Measurements from ENCODE around the gene KRT31.
"Not testable (repeated sequence)": the region's sequence is repeated elsewhere in the genome, so short reads cannot be mapped to it uniquely, and the experiment has no call there.

Gene KRT31

DNA sequence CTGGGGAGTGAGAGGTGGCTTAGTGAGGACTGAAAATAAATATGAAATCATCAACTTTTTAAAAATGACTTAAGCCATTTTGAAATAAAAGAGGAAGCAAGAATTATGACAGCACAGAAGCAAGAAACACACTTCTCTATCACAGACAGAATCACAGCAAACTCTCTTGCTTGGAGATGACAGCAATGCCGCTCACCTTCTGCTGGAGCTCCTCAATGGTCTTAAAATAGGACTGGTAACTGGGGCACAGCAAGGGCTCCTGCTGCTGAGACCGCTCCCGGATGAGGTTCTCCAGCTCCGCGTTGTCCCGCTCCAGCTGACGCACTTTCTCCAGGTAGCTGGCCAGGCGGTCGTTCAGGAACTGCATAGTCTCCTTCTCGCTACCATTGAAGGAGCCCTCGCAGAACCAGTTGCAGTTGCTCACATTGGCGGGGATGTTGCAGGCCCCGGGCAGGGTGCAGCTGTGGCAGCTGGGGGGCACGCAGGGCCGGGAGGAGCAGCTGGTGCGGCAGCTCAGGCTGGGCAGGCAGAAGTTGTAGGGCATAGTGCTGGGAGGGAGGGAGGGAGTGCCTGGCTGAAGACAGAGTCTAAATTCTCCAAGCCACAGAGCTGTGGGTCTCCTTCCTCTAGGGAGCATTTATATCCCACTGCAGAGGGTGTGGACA lies at the start of gene KRT31:
Gene KRT31, minus strand, starts transcription at position 613 of the 665 bp plus-strand sequence. Its CDS starts 69 bp downstream, at position 544.
- DNase-seq (ENCODE audit: low read depth, low spot score), result no peak

DNA sequence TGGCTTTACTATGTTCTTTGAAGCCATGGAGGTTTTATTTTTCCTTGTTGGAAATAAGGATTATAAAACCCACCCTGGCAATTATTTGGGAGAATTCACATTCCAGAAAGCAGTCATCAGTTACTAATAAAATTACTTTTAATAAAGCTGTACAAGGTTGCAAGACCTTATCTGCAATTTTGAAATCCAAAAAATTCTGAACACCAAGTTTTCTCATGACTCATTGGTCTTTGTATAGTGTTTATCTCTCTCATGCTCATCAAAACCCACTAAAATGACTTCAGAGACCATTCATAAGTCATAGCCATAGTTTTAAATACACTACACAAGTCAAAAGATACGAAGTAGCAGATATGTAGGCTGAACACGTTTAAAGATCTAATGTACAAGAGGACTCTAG lies 49.4 kb upstream of the KRT31 start:
- no peak for DNase-seq (ENCODE audit: low read depth, low spot score)

DNA sequence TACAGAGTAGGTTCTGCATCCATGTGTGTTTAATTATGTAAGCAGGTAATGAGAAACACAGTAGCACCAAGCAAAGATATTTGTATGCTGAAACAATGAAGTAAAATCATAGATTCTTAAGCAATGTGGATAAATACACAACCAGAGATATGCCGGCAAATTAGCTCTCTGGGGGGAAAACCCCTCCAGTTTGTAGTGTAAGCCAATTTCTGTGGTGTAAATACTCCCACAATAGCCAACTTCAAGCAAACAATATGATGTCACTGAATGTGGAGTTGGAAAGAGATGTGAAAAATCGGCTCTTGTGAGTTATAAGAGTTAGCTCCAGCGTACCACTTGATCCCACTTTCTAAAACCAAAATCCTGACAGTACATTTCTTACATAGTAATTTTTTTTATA lies 47.2 kb upstream of the KRT31 start:
- no peak for DNase-seq (ENCODE audit: low read depth, low spot score)

DNA sequence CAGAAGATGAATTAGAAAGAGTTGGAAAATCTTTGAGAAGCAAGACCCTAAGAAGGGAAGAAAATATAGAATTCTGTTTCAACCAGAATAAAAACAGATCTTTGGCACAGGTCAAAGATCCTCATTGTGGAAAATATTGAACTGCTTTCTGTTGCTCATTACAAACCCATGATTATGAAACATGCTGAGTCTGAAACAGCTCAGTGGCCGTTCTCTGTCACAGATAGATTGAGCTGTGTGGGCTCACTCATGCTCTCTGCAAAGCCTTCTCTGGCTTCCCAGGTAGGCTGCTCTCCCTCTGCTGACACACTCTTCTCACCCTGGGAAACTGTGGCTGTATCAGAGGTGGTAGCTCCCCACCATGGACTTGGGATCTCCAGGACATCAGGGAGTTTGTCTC lies 46.8 kb upstream of the KRT31 start:
- no peak for DNase-seq (ENCODE audit: low read depth, low spot score)

DNA sequence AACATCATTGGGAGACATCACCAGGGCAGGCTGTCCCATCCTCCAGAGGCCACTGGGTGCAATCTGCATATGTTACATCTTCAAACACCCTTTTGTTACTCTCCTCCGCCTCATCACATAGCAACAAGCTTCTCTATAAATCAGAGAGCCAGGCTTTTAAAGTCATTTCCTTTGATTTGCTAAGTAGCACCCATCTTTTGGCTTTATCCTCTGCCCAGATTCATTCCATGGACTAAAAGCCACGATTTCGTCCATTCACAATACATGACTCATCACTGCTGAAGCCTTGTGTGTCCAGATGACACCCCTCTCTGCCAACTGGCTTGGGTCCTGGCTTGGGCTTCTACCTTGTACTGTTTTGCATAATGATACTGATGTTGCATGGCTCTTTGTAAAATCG lies 45.3 kb upstream of the KRT31 start:
- DNase-seq (ENCODE audit: low read depth, low spot score), result no peak

DNA sequence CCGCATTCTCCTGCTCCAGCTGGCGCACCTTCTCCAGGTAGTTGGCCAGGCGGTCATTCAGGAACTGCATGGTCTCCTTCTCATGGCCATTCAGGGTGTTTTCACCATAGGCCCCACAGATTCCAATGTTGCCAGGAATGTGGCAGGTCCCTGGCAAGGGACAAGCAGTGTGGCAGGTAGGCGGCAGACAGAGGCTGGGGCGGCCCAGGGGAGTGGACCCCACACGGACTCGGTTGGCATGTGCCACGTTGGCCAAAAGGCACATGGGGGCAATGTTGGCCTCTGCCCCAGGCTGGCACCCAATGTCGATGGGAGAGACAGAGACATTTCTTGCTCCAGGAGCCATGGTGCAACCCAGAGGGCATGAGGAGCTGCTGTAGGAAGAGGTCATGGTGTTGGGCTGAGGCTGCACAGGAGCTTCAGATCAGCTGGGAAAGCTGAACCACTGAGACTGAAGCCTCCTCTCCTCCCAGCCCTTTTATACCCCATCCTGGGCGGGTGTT lies 43.2 kb upstream of the KRT31 start, which contains the start of gene KRT38:
Gene KRT38, minus strand, starts transcription at position 453 of the 503 bp plus-strand sequence. Its CDS starts 62 bp downstream, at position 391.
- DNase-seq (ENCODE audit: low read depth, low spot score), result no peak

DNA sequence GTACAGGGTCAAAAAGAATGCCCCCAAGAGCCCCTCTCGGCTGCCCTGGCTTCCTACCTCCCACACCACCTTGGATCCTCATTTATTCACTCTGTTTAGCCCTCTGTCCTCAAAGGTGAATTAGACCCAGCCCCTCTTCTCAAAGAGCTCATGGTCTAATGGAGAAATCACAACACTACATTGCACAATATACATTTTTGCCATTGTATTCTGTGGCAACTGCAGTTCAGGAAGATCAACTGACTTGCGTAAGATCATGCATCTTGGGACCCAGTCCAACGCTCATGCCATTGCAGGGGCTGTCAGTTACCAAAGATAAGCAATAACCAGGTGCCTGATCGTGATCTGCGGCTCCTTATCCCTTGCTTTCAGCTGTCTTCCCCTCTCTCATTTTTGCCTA lies 42.0 kb upstream of the KRT31 start:
- DNase-seq (ENCODE audit: low read depth, low spot score), result no peak

DNA sequence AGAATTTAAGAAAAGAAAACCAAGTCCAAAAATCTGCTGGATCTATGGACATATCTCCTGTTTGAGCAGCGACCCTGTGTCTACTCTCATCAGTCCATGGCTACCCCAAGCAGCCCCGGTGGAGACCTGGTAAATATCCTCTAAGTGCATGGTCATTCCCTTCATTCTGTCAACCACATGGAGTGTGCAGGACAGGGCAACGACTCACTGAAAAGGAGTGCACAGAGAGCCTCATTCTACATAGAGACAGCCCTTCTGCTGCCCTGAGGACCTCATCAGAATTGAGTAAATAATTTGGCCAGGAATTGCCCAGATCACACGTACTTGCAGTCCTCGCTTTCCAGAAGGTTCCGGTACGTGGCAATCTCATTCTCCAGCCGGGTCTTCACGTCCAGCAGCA lies 40.4 kb upstream of the KRT31 start:
- DNase-seq (ENCODE audit: low read depth, low spot score), result no peak

DNA sequence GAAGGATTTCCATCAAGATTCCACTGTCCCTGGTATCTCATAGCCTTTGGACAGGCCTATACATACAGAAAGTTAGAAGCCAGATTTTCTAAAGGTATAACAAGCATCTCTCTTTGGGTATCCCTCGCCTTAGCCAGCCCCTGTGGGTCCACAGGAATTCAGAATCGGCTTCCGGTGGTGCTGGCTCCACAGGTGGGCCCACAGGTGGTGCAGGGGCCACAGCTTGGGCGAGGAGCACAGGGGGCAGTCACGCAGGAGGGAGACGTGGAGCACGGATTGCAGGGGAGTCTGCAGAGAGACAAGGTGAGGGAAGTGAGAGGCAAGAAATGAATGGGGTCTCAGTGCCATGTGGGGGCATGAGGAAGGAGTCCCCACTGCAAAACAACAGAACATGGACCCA lies 39.8 kb upstream of the KRT31 start:
- DNase-seq (ENCODE audit: low read depth, low spot score), result no peak

DNA sequence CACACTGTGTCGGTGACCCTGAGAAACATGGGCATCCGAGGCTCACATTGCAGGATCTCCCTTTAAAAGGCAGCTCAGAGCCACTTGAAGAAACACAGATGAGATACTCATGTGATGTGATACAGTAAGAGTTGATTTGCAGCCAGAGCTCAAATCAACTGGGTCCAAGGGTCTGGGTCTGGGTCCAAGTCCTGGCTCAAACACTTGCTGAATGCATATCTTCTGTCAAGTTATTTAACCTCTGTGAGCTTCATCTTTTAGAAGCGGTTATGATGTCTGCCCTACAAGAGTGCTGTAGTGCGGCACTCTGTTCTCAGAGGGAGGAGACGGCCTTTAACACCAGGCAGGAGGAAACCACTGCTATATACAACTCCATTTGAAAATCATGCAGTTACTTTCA lies 37.0 kb upstream of the KRT31 start:
- no peak for DNase-seq (ENCODE audit: low read depth, low spot score)

DNA sequence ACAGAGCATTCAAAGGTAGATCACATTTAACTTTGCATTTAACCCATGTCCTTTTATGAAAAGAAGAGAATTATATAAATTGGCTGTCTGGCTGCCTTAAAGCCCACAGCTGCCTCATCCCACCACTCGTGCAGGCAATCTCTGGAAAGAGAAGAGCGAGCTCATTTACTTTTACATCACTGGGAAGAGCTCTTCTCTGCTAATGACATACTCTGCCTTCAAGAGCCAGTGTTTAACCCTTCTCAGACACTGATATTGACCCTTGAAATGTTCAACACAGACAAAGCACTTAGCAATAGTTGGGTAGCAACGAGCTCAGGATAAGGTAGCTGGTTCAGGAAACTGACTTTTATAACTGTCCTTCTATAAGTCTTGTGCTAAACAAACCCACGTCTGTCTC lies 36.6 kb upstream of the KRT31 start:
- DNase-seq (ENCODE audit: low read depth, low spot score), result no peak

DNA sequence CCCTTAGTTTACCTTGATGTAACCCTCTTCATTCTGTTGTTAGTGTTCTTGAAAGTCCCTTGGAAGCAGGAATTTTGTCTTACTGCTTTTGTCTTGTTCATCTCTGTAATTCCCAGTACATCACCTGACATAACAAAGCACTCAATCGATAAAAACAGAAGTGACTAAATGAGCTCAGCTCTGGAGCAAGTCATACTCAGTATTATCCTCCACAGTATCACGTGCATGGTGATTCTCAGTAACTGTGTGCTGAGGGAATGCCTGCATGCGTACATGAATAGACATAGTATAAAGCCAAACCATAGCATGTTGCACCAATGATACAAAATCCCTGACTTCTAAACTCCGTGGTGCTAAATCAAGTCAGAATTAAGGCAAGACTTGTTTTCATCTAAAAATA lies 36.2 kb upstream of the KRT31 start:
- no peak for DNase-seq (ENCODE audit: low read depth, low spot score)

DNA sequence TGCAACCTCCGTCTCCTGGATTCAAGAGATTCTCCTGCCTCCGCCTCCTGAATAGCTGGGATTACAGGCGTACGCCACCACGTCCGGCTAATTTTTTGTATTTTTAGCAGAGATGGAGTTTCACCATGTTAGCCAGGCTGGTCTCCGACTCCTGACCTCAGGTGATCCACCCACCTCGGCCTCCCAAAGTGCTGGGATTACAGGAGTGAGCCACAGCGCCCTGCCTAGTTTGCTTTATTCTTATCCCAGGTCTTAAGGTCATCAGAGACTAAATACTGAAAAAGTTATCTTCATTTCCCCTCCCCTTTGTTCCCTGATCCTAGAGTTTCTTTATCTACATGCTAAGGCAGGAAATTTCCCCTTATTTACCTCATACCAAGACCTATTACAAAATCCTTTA lies 33.0 kb upstream of the KRT31 start:
- not testable (repeated sequence) for DNase-seq (ENCODE audit: low read depth, low spot score)

DNA sequence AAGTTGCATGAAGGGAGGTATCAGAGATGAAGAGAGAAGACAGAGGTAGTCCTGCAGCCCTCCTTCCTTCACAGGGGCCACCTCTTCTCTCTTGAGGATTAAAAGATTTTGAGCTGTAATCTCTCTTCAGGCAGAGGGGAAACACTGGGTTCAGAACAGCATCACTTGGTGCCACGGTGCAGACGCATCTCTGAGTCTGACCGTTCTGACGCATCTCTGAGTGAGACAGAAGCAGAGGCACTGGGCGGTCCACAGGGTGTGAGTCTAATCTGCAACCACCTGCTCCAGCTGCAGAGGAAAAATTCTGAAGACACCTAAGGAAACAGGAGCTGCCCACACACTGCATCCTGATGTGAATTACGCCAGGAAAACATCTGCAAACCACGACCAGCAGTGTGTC lies 32.3 kb upstream of the KRT31 start:
- DNase-seq (ENCODE audit: low read depth, low spot score), result no peak

DNA sequence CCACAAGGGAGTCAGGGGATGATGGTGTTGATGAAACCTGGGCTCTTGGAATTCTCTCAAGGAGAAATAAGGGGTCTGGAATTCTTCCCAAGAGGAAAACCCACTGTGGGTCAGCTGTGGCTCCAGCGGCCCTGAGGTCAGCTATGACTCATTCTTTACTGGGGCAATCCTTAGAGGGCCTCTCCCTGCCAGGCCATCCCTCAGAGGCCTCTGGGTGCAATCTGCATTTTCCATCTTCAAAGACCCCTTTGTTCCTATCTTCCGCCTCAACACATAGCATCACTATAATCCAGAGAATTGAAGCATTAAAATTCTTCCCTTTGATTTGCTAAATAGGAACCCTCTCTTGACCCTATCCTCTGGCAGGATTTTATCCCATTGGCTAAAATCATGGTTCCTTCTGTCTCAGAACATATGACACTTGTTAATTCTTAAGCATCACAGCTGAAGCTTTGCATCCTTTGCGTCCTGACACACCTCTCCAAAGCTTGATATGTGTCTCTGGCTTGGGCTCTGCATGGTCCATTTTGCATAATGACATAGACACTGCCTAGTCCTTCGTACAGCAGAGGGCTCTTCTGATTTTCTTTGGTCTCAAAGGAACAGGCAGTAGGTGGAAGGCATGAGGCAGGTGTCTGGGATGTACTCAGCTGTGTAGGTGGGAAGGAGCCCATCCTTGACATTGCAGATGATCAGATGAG lies 31.3 kb upstream of the KRT31 start:
- peak; percentile 63 for DNase-seq (ENCODE audit: low read depth, low spot score)

DNA sequence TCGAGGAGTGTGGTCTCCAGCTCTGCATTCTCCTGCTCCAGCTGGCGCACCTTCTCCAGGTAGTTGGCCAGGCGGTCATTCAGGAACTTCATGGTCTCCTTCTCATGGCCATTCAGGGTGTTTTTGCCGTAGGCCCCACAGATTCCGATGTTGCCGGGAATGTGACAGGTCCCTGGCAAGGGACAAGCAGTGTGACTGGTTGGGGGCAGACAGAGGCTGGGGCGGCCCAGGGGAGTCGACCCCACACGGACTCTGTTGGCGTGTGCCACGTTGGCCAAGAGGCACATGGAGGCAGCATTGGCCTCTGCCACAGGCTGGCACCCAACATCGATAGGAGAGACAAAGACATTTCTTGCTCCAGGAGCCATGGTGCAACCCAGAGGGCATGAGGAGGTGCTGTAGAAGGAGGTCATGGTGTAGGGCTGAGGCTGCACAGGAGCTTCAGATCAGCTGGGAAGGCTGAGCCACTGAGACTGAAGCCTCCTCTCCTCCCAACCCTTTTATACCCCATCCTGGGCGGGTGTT lies 26.8 kb upstream of the KRT31 start, which contains the start of gene KRT37:
Gene KRT37, minus strand, starts transcription at position 475 of the 525 bp plus-strand sequence. Its CDS starts 62 bp downstream, at position 413.
- no peak for DNase-seq (ENCODE audit: low read depth, low spot score)

DNA sequence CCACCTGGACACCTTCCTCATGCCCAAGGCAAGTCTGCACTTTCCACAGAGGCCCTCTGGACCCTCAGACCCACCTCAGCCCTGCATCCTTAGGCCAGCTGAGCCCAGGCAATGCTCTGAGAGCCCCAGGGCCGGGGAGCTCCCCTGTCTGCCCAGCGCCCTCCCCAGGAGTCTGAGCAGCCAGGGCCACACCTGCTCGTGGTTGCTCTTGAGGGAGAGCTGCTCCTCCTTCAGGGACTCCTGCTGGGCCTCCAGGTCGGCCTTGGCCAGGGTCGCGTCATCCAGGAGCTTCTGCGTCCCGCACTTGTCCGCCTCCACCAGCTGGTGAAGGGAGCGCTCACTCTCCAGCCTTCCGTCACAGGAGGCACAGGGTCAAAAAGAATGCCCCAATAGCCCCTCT lies 25.2 kb upstream of the KRT31 start:
- DNase-seq (ENCODE audit: low read depth, low spot score), result not testable (repeated sequence)

DNA sequence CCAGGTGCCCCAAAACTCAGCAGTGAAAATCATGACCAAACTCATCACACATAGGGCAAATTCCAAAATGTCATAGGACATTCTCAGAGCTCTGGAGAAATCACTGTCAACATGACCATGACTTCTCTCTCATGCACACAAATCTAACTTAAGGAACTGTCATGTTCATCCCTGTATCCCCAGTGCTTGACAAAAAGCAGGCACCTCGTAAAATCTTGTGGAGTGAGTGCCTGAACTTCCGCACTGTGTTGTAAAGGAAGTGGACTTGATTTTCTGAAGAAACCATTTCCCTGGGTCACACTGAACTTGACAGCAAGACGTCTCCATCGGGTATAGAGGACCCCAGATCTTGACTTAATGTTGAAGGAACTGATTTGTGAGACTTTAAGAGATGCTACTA lies 24.2 kb upstream of the KRT31 start:
- DNase-seq (ENCODE audit: low read depth, low spot score), result no peak

DNA sequence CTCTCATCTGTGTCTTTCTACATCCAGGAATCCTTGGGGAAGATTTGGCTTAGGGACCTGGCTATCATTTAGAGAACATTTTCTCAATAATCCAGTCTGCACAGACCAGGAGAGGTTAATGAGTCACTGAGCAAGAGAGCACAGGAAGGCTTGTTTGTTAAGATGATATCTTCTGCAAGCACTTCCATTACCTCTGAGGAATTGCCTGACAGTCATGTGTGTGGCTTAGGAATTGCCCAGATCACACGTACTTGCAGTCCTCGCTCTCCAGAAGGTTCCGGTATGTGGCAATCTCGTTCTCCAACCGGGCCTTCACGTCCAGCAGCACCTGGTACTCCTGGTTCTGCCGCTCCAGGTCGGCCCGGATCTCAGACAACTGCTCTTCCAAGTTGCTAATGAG lies 23.7 kb upstream of the KRT31 start:
- DNase-seq (ENCODE audit: low read depth, low spot score), result no peak

DNA sequence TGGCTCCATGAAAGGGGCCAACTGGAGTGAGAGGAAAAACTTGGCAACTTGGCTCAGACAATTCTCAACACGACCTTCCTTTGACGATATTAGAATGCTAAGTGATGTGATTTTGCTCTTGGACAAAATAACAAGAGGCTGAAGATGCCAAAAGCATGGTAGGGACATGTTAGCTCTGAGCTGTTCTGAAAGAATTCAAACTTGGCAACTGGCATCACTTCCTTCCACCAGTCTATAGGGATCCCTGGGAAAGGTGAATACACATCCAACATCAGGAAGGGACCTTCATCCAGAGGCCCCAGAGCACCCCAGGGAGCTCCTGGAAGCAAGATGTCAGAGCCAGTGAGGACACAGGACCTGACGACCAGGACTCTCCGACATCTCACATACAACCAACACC lies 22.7 kb upstream of the KRT31 start:
- no peak for DNase-seq (ENCODE audit: low read depth, low spot score)

DNA sequence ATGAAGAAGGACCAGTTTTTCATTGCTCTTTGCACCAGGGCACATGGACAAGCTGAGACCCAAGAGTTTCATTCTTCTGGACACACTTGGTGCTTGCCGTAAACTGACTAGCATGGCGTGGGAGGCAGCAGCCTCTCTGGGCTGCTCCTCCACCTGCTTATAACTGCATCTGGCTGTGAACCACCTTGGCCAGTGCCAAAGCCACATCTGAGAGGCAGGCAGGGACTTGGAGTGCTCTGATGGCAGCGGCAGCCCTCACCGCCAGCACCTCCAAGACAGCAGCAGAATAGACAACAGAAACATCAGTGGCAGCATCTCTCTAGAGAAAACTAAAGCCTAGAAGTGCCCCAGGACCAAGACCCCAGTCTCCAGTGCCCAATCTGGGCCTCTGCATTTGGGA lies 22.3 kb upstream of the KRT31 start:
- DNase-seq (ENCODE audit: low read depth, low spot score), result no peak

DNA sequence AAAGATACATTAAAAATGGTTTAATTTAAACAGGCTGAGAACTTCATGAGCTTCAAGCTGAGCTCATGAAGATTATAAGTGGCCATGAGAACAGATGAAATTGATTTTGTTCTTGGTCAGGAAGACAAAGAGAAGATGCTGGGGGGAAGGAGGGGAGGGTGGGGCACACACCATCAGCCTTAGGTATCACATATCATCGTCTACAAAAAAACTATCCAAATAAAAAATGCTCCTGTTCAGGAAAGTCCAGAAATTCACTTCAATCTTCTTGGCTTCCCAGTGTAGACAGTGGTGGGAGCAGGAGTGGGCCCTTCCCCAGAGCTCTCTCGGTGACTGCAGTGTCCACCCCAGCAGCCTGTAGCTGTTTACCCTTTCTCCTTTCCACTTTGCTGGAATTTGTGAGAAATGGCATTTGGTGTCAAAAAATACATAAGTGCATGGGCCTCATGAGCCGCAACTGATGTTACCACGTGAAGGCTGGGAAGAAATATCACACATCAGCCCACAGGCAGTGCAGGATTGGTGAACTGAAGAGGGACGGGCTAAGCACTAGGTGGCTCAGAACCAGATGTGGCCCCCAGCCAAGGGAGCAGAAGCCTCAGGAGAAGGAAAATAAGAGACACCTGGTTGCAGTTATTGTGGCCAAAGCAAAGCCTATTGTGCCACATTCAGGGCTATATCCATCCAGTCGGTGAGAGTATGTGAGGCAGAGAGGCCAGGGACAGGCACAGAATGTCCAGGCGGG lies 20.9 kb upstream of the KRT31 start:
- no peak for DNase-seq (ENCODE audit: low read depth, low spot score)
